Activated CD8-positive, alpha-beta memory T cell treated with anti-CD3 and anti-CD28 coated beads, Interleukin-2, amount 50 U/mL, for 24 hours (primary cell): ENCODE results near the gene PAQR6.

Experiments
- DNase-seq: peaks from one replicate; pipeline ENCODE4 v3.0.0-alpha.2; 2020; ENCODE audit errors: extremely low read depth

Gene PAQR6, protein sequence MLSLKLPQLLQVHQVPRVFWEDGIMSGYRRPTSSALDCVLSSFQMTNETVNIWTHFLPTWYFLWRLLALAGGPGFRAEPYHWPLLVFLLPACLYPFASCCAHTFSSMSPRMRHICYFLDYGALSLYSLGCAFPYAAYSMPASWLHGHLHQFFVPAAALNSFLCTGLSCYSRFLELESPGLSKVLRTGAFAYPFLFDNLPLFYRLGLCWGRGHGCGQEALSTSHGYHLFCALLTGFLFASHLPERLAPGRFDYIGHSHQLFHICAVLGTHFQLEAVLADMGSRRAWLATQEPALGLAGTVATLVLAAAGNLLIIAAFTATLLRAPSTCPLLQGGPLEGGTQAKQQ

GRCh38 chr1:156247460-156248322, at the start of gene PAQR6:
TSS of gene PAQR6 (minus strand) at chr1:156248056. CDS start at chr1:156246731, 1,325 bp downstream.
- no peak for DNase-seq

DNA sequence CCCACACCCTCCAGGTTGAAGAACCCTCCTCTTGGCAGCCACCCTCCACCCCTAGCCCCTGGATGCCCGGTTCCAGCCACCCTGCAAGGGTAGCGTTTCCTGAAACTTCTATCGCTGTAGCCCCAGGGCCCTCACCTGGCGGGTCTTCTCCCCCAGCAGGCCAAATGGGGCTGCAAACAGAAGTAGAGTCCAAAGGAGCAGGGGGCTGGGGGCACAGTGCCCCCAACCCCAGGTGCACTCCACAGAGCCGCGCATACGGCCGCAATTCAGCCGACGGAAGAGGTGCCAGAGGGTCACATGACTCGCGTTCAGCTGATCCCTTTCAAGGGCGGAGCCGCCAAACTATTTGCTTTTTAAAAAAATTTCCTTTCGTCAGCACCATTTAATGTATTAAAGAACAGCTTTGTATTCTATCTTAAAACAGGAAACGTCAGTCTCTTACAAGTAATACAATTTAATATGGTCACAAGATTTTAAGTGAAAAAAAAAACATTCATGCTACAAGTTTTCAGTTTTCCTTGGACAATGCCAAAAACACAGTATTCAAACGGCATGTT, 47.6 kb upstream of the PAQR6 start, which contains the start of gene GLMP:
GLMP (minus strand) TSS at position 289 of the 557 bp plus-strand sequence; CDS start at position 255, 34 bp downstream.
- peak; percentile 12 for DNase-seq

- DNase-seq, result no peak
Measured at GRCh38 chr1:156293895-156294294, 46.0 kb upstream of the PAQR6 start.

DNA sequence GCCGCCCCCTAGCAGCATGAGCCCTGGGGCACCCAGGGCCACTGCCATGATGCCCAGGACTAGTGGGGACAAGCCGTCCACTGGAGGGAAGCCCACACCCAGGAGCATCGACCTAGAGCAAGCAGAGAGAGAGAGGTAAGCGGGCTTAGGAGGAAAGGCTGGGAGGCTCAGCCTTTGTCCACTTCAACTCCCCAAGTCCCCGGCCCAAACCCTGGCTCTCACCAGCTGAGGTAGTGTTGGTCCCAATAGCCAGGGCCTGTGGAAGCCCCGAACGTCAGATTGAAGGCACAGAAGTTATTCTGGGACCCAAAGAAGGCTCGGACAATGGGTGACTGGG, 45.2 kb upstream of the PAQR6 start:
- DNase-seq, result no peak

DNA sequence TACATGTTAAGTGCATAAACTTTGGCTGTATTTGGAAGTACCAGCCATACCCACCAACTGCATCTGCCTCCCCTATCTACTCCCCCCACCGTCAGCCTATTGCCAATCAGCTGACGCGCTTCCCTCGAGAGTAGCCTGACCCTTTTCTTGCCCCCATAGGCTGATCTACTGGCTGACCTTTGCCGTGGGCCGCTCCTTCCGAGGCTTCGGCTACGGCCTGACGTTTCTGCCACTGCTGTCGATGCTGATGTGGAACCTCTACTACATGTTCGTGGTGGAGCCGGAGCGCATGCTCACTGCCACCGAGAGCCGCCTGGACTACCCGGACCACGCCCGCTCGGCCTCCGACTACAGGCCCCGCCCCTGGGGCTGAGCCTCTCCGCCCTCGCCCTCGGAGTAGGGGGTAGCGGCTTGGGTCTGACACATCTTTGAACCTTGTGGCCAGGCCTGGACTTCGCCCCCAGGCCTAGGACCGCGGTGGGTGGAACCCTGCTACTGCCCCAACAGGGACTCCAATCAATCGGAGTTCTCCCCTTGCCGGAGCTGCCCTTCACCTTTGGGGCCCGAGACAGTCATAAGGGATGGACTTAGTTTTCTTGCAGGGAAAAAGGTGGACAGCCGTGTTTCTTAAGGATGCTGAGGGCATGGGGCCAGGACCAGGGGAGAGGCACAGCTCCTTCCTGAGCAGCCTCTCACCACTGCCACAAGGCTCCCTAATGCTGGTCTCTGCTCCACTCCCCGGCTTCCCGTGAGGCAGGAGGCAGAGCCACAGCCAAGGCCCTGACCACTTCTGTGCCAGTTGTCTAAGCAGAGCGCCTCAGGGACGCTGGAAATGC, 43.6 kb upstream of the PAQR6 start:
- DNase-seq, result no peak

DNA sequence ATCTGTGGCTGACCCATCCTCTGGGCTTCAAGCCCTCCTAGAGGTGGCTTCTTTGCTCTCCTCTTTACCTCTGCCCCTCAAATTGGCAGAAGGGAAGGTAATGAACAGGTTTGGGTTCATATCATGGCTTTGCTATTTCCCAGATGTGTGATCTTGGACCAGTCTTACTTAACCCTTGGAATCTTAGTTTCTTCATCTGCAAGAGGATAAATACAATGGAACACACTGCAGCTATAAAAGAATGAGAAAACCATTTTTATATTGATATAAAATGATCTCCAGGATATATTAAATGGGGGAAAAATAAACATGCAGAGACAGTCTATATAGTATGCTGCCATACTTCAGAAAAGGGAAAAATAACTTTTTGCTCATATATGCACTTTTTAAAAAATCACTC, 42.0 kb upstream of the PAQR6 start:
- DNase-seq, result no peak

DNA sequence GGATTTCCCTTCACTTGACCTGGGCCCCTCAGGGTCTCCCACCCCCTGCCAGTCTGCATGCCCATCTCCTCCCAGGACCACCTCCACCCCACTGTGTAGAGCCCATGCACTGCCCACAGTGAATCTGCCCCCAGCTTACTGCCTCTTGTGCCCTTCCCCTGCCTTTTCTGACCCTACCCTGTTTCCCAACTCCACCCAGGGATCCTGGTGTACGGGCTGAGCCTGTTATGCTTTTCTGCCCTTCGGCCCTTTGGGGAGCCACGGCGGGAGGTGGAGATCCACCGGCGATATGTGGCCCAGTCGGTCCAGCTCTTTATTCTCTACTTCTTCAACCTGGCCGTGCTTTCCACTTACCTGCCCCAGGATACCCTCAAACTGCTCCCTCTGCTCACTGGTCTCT, 38.2 kb upstream of the PAQR6 start:
- DNase-seq, result no peak

DNA sequence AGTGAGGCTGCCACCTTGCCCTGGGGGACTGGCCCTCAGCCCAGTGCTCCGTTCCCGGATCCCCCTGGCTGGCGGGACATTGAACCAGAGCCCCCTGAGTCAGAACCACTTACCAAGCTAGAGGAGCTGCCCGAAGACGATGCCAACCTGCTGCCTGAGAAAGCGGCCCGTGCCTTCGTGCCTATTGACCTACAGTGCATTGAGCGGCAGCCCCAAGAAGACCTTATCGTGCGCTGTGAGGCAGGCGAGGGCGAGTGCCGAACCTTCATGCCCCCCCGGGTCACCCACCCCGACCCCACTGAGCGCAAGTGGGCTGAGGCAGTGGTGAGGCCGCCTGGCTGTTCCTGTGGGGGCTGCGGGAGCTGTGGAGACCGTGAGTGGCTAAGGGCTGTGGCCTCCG, 37.6 kb upstream of the PAQR6 start:
- no peak for DNase-seq

GRCh38 chr1:156284757-156285156, 36.9 kb upstream of the PAQR6 start:
- no peak for DNase-seq

GRCh38 chr1:156284112-156284511, 36.3 kb upstream of the PAQR6 start, which contains the start of gene TMEM79:
TSS of gene TMEM79 (plus strand) at chr1:156284325. CDS start at chr1:156285227, 902 bp downstream.
- no peak for DNase-seq

DNA sequence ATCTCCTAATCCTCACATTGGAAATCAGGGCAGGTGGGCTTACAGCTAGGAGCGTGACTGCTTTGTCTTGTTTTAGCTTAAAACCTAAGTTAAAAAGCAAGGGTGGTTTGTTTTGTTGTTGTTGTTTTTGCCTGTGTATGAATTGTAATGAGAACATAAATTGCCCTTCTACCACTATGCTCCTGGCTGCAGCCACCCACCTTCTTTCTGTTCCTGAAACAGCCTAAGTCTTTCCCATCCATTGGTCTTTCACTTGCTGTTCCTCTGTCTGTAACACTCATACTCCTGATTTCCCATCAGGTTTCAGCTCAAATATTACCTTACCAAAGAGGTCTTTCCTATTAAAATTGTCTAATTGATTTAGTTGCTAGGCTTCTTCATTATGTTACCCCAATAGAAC, 35.7 kb upstream of the PAQR6 start:
- DNase-seq, result no peak

DNA sequence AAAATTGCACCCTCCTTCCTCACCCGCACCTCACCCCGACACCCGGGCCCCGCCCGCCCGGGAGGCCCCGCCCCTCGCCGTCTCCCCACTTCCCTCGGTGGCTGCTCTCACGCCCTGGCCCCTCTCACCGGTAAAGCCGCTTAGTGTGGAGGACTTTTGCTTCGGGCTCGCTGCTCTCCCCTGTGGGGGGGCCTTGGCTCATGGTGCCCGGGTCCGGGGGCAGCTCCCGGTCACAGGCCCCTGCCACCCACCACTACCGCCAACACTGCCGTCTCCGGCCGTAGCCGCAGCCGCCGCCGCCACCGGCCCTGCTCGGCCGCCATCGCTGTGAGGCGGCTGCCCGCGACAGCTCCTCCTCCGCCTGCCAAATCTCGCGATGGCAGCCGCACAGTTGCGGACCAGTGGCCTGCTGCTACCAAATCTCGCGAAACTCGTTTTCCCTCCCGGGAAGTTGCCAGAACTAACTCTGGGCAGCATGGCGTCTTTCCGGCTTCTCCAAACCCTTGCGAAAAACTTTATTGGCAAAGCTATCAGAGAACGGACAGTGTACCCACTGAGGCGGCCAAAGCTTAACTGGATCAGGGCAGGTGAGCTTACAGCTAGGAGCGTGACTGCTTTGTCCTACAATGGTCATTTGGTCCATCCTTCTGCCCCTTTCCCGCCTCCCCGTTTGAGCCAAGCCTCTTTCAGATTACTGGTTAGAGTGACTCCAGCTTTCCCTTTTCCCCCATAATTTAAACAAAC, 34.8 kb upstream of the PAQR6 start, which contains the start of gene SMG5:
SMG5 (minus strand) TSS at position 347 of the 744 bp plus-strand sequence; CDS start at position 202, 145 bp downstream.
- peak; percentile 90 for DNase-seq

- no peak for DNase-seq
Measured at GRCh38 chr1:156281693-156282478, 34.0 kb upstream of the PAQR6 start.

DNA sequence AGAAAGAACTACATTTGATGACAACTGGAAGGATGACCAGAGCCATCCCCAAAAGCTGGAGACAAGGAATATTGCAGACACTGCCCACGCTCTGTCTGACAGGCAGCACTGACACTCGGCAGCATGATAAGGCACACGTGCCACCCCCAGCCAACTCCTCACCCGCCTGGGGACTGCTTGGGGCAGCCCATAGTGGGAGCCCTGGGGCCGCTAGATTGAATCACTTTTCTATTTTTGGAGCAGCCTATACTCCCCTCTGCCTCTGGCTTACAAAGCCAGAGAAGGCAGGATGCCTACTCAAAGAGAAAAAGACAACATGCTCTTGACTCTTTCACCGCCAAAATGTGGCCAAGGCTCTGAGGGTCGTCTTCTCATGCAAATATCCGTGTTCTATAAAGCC, 33.4 kb upstream of the PAQR6 start:
- peak; percentile 36 for DNase-seq

GRCh38 chr1:156279837-156280236, 32.0 kb upstream of the PAQR6 start:
- no peak for DNase-seq

DNA sequence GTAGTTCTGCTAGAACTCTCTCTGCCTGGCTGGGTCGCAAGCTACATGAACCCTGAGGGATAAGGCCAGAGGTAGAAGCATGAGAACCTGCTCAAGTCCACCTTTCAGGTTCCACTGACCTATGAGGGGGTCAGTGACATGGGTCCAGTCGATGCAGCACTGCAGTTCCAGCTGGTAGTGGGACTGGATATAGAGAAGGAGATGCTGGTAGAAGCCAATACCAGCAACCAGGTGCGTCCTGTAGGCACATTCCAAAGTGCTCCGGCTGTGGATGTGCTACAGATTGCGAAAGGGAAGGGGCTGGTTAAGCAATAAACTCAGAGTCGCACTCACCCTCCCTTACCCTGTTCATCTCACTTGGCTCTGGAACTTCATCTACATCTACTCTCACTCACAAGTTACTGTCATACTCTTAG, 29.1 kb upstream of the PAQR6 start:
- no peak for DNase-seq

- no peak for DNase-seq
Measured at GRCh38 chr1:156276532-156276931, 28.7 kb upstream of the PAQR6 start.

GRCh38 chr1:156270314-156270713, 22.5 kb upstream of the PAQR6 start:
- no peak for DNase-seq

DNA sequence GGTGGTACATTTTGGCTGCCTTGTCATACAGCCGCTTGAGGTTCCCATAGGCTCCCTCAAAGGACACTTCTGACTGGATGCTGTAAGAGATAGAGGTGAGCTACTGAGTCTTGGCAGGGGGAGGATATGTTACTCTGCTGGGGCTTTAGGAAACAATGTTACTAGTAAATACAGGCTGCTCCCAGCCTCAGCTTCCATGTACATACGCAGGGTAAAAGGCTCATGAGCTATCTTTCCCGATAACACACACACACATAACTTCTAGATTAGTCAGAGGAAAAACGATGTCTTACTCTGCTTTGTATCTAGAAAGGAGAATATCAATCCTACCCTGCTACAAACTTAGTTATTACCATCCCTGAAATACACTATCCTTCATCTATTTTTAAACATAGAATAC, 20.5 kb upstream of the PAQR6 start:
- DNase-seq, result no peak

- DNase-seq, result no peak
Measured at GRCh38 chr1:156266051-156266450, 18.2 kb upstream of the PAQR6 start.
